Lung (tissue), 12 donors: ENCODE data around the gene FSCN2. TPM values are rescaled to one million over a fixed set of nuclear protein-coding genes. Genes with fewer than 3 reads are reported as not detected.

Experiments
- ATAC-seq: fragments of 200-7000 bp; cut with Tn5 transposase; one replicate; pipeline ENCODE4 v1.9.1; 2020; ENCODE audit warnings: moderate number of reproducible peaks; ENCODE audit not compliant: insufficient read depth, low FRiP score
- DNase-seq, 3 donors: peaks; one replicate each; pipeline ENCODE4 v3.0.0-alpha.2; 2013 to 2017
- H3K27ac ChIP-seq, 2 donors: one replicate each; pipeline ENCODE4 v1.5.1; 2013; ENCODE audit warnings: mild to moderate bottlenecking in 2 of 2, moderate library complexity in 2 of 2, control low read depth in 1 of 2, inconsistent platforms in 1 of 2, low read depth in 1 of 2, low read length in 1 of 2
- H3K27me3 ChIP-seq, 3 donors: one replicate each; pipeline ENCODE4 v1.5.1; 2013; ENCODE audit warnings: low read length in 2 of 3; ENCODE audit not compliant: control insufficient read depth in 3 of 3, insufficient read depth in 3 of 3
- H3K36me3 ChIP-seq, 4 donors: one replicate each; pipeline ENCODE4 v1.5.1; 2013; ENCODE audit warnings: low read length in 4 of 4, mild to moderate bottlenecking in 1 of 4, moderate library complexity in 1 of 4; ENCODE audit not compliant: control insufficient read depth in 4 of 4, insufficient read depth in 4 of 4
- H3K4me1 ChIP-seq, 5 donors: one replicate each; pipeline ENCODE4 v1.5.1; 2013; ENCODE audit warnings: low read length in 5 of 5, mild to moderate bottlenecking in 2 of 5, moderate library complexity in 1 of 5; ENCODE audit not compliant: control insufficient read depth in 5 of 5, insufficient read depth in 5 of 5
- H3K4me3 ChIP-seq: one replicate; pipeline ENCODE4 v1.5.1; 2013; ENCODE audit warnings: mild to moderate bottlenecking, control low read depth, moderate library complexity
- H3K9ac ChIP-seq, 2 donors: one replicate each; pipeline ENCODE4 v1.5.1; 2013; ENCODE audit warnings: low read length in 2 of 2, control low read depth in 1 of 2; ENCODE audit not compliant: insufficient read depth in 1 of 2
- H3K9me3 ChIP-seq, 4 donors: one replicate each; pipeline ENCODE4 v1.5.1; 2013; ENCODE audit warnings: low read length in 3 of 4, mild to moderate bottlenecking in 1 of 4, moderate library complexity in 1 of 4; ENCODE audit not compliant: control insufficient read depth in 4 of 4, insufficient read depth in 3 of 4
- CTCF ChIP-seq: IDR thresholded peaks from 2 replicates; pipeline ENCODE4 v1.5.1; 2012; ENCODE audit warnings: mild to moderate bottlenecking; ENCODE audit errors: control extremely low read depth, extremely low read depth
- WGBS, 2 donors: extraction: QIAGEN DNeasy Blood & Tissue Kit; methylation state at CpG; one replicate each; pipeline ENCODE4 v1.1.7; 2013; 5-methylcytosine and 5-hydroxymethylcytosine counted together
- polyA plus RNA-seq, 2 donors: library from polyadenylated mRNA; stranded (reverse); fragments of 200-250 nt; gene quantifications; one replicate each; pipeline ENCODE4 v1.2.1, GENCODE V29; 2013
- total RNA-seq, 2 donors: library from RNA; depleted of rRNA in 1 of 2; stranded (reverse); fragments of >200 nt in 1 of 2; gene quantifications; one replicate each; pipeline ENCODE4 v1.2.1, GENCODE V29; 2014 to 2021
- donor health status: control.
- donor health status: control.
- donor health status: Bipolar disorder and iron deficiency.
- donor health status: healthy.
- donor health status: DM: yes; HTN: yes; CAD: no.

FSCN2 gene
- total and polyA plus RNA-seq, 4 donors: 0.46 to 3.9 (median 1.9) TPM

GRCh38 chr17:81568416-81568815 lies 40.2 kb downstream of the FSCN2 start:
- no peaks in the 10 kb centered on the region for H3K9me3 ChIP-seq
- DNase-seq: no peak
- no peak overlapping the region for H3K4me3 ChIP-seq
- TF ChIP-seq CTCF: no peak
- WGBS, 2 donors: 92 to 95% methylated on average over 10 of the region's 10 CpGs
- no peaks in the 10 kb centered on the region for H3K27me3 ChIP-seq
- H3K9ac ChIP-seq: no peak overlapping the region
- no peak for ATAC-seq
- no peak overlapping the region for H3K27ac ChIP-seq
- peaks cover 19 to 60% (median 55%) of the 10 kb centered on the region in 4 donors for H3K36me3 ChIP-seq
- H3K4me1 ChIP-seq: peaks cover 8 to 25% (median 18%) of the 10 kb centered on the region in 5 donors

GRCh38 chr17:81569986-81570514 lies 41.9 kb downstream of the FSCN2 start:
- H3K9me3 ChIP-seq: no peaks in the 10 kb centered on the region
- no peak for TF ChIP-seq CTCF
- no peak overlapping the region for H3K9ac ChIP-seq
- ATAC-seq: no peak
- H3K4me1 ChIP-seq: peaks cover 8 to 25% (median 18%) of the 10 kb centered on the region in 5 donors
- H3K27me3 ChIP-seq: no peaks in the 10 kb centered on the region
- no peak overlapping the region for H3K27ac ChIP-seq
- peaks cover 14 to 58% (median 43%) of the 10 kb centered on the region in 4 donors for H3K36me3 ChIP-seq
- no peak for DNase-seq
- WGBS, 2 donors: 97 to 99% methylated on average over 18 of the region's 18 CpGs
- H3K4me3 ChIP-seq: no peak overlapping the region

DNA sequence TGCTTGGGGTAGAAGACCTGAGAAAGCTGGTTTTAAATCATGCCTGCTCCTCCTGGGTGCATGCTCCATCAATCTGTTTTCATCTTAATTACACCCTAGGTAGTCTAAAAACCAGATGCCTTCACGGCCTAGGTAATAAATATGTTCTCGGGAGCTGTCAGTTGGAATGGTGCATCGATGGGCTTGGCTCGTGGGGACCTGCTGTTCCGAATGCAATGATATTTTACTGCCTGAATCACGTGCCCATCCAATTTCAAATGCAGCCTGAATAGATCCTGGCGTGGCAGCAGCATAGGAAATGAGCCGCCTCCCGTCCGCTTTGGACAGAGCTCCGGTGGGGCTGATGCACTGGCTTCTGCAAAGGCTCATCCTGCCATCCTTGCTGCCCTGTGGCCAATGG lies 42.8 kb downstream of the FSCN2 start:
- Histone ChIP-seq H3K36me3 (peaks cover 10 to 51% (median 40%) of the 10 kb centered on the region in 4 donors), H3K27ac (no peak overlapping the region), H3K4me1 (peaks cover 7 to 22% (median 15%) of the 10 kb centered on the region in 5 donors), H3K9me3 (no peaks in the 10 kb centered on the region), H3K4me3 (no peak overlapping the region), H3K9ac (no peak overlapping the region), H3K27me3 (no peaks in the 10 kb centered on the region)
- no peak for DNase-seq
- ATAC-seq: no peak
- WGBS, 2 donors: 92 to 94% methylated on average over 11 of the region's 11 CpGs
- no peak for TF ChIP-seq CTCF
